ENCODE results near the gene KLF7. TPM values are rescaled to one million over a fixed set of nuclear protein-coding genes. Genes with fewer than 3 reads are reported as not detected.

KLF7 gene
- total and polyA plus RNA-seq, 9 of the 15 experiments (the other 6 are each of a cell fraction or from before 2014, with no cell fraction given), result 0.04 to 0.54 (median 0.07) TPM

GRCh38 chr2:207109768-207110167, 56.0 kb downstream of the KLF7 start:
- Histone ChIP-seq H3K9me3 (replicated peaks; ENCODE audit: control insufficient read depth, insufficient read depth, low read depth, low read length) (no peaks in the 10 kb centered on the region), H2AFZ (ENCODE audit: low read depth, low read length) (no peak overlapping the region), H3K36me3 (ENCODE audit: control insufficient read depth, insufficient read depth, low read length) (no peaks in the 10 kb centered on the region), H3K27me3 (ENCODE audit: control insufficient read depth in 2 of 2, insufficient read depth in 2 of 2, low read length in 2 of 2) (peaks cover 0 to 8% of the 10 kb centered on the region in 2 experiments; a peak in 1 of 5 replicates), H4K20me1 (replicated peaks; ENCODE audit: control insufficient read depth, insufficient read depth, low read length) (no peaks in the 10 kb centered on the region), H3K9ac (ENCODE audit: insufficient read depth in 1 of 2, low read depth in 2 of 2, low read length in 2 of 2) (no peak overlapping the region), H3K4me2 (ENCODE audit: insufficient read depth, low read length) (no peak overlapping the region), H3K4me1 (replicated peaks in 1 of 2; ENCODE audit: control insufficient read depth in 2 of 2, insufficient read depth in 2 of 2, low read length in 2 of 2) (no peaks in the 10 kb centered on the region), H3K27ac (ENCODE audit: extremely low read depth, low read depth, low read length) (no peak overlapping the region), H3K4me3 (no peak overlapping the region), H3K9me1 (ENCODE audit: control insufficient read depth, insufficient read depth, low read length) (no peaks in the 10 kb centered on the region), H3K79me2 (ENCODE audit: control insufficient read depth, insufficient read depth, low read length) (no peaks in the 10 kb centered on the region)
- FAIRE-seq (no peak), DNase-seq (ENCODE audit: extremely low read depth in 1 of 4, low spot score in 3 of 4) (no peak), ATAC-seq (no peak)
- no TSS peak for BruUV-seq (replicated peaks)
- 0% methylated on average over 5 of the region's 5 CpGs for WGBS (ENCODE audit: insufficient coverage, low coverage, missing lambda C conversion rate)
- in situ Hi-C loops (cut with MboI), result no loop called here
- intact Hi-C loops (cut with micrococcal nuclease), result no loop called here
- ChIA-PET CTCF (ENCODE audit: low intra/inter-chr PET ratio) (no interaction called here), POLR2A (no interaction called here)
- TF ChIP-seq RNF2 (IDR thresholded peaks at IDR 0.05), result no peak
- no peak for TF ChIP-seq ZNF41 (CRISPR knock-in tag; conservative IDR thresholded peaks at IDR 0.05)
- TF ChIP-seq ZNF212 (CRISPR knock-in tag; IDR thresholded peaks at IDR 0.05), result no peak
- no peak for TF ChIP-seq CLOCK (CRISPR knock-in tag; IDR thresholded peaks at IDR 0.05; ENCODE audit: borderline replicate concordance)
- TF ChIP-seq TFE3 (CRISPR knock-in tag; IDR thresholded peaks at IDR 0.05), result peak; percentile 34
- TF ChIP-seq NCOR1 (IDR thresholded peaks at IDR 0.05), result no peak
